Right lung (tissue), 5 donors: ENCODE data around the gene TMEM98. TPM values are rescaled to one million over a fixed set of nuclear protein-coding genes. Genes with fewer than 3 reads are reported as not detected.
"Not testable (repeated sequence)": the region's sequence is repeated elsewhere in the genome, so short reads cannot be mapped to it uniquely, and the experiment has no call there.

Experiments
- DNase-seq, 2 donors: peaks; one replicate each; pipeline ENCODE4 v3.0.0-alpha.2; 2013
- polyA plus RNA-seq, 5 donors: library from polyadenylated mRNA; unstranded; fragments of 120-200 nt; gene quantifications; one replicate each; pipeline versions ENCODE4 v1.2.1 to v1.2.3, GENCODE V29; 2013; ENCODE audit warnings: inconsistent platforms in 1 of 5, low replicate concordance in 1 of 5; ENCODE audit not compliant: insufficient read length in 5 of 5, insufficient read depth in 1 of 5

TMEM98 gene
- polyA plus RNA-seq, 5 donors = 257 to 309 (median 263) TPM

GRCh38 chr17:32940706-32941390, 12.9 kb downstream of the TMEM98 start:
- DNase-seq = no peak

GRCh38 chr17:32941419-32942032, 13.6 kb downstream of the TMEM98 start:
- DNase-seq = no peak

- no peak for DNase-seq
Observed at GRCh38 chr17:32943206-32943605, 15.3 kb downstream of the TMEM98 start.

- DNase-seq = peak; percentile 78 to 83
Observed at GRCh38 chr17:32943647-32944191, 15.8 kb downstream of the TMEM98 start.

GRCh38 chr17:32944248-32945020, 16.5 kb downstream of the TMEM98 start:
- DNase-seq = no peak

GRCh38 chr17:32946375-32947135, 18.6 kb downstream of the TMEM98 start:
- no peak for DNase-seq

GRCh38 chr17:32947736-32948135, 19.8 kb downstream of the TMEM98 start:
- DNase-seq = no peak

- no peak for DNase-seq
Observed at GRCh38 chr17:32949181-32949580, 21.2 kb downstream of the TMEM98 start.

- not testable (repeated sequence) for DNase-seq
Observed at GRCh38 chr17:32952491-32952890, 24.5 kb downstream of the TMEM98 start.

- no peak for DNase-seq
Observed at GRCh38 chr17:32953045-32953444, 25.1 kb downstream of the TMEM98 start.

GRCh38 chr17:32953857-32954256, 25.9 kb downstream of the TMEM98 start:
- DNase-seq = no peak

- peak in 1 of 2 donors; percentile 13 for DNase-seq
Observed at GRCh38 chr17:32954477-32954876, 26.5 kb downstream of the TMEM98 start.

- DNase-seq = no peak
Observed at GRCh38 chr17:32955155-32955554, 27.2 kb downstream of the TMEM98 start.

- DNase-seq = no peak
Observed at GRCh38 chr17:32956240-32956970, 28.5 kb downstream of the TMEM98 start.

GRCh38 chr17:32958418-32958817, 30.5 kb downstream of the TMEM98 start:
- no peak for DNase-seq

- DNase-seq = no peak
Observed at GRCh38 chr17:32960815-32961214, 32.9 kb downstream of the TMEM98 start.

- no peak for DNase-seq
Observed at GRCh38 chr17:32962320-32962711, 34.4 kb downstream of the TMEM98 start.

- no peak for DNase-seq
Observed at GRCh38 chr17:32964541-32964940, 36.6 kb downstream of the TMEM98 start.

- not testable (repeated sequence) for DNase-seq
Observed at GRCh38 chr17:32969231-32969630, 41.3 kb downstream of the TMEM98 start.

GRCh38 chr17:32970281-32970680, 42.3 kb downstream of the TMEM98 start:
- no peak for DNase-seq

- no peak for DNase-seq
Observed at GRCh38 chr17:32971171-32971570, 43.2 kb downstream of the TMEM98 start.
